HEK293 (cell line): ENCODE measurements around the gene LAP3.

Source experiments
- MEIS1 ChIP-seq: sonication (generic); formaldehyde crosslinking; IDR thresholded peaks from 2 replicates; pipeline ENCODE4 v1.8.1; 2022; ENCODE audit warnings: missing genetic modification reagents, mild to moderate bottlenecking, borderline replicate concordance
- YY1 ChIP-seq: fragments of 450-650 bp; formaldehyde crosslinking; IDR thresholded peaks from 2 replicates; pipeline ENCODE4 v1.5.1; 2018; ENCODE audit warnings: missing biosample characterization, missing genetic modification characterization
- ZNF549 ChIP-seq: fragments of 450-650 bp; IDR thresholded peaks from 2 replicates; pipeline ENCODE4 v1.5.1; 2018; ENCODE audit warnings: missing biosample characterization, missing genetic modification characterization, mild to moderate bottlenecking, inconsistent platforms, moderate library complexity
- TF ChIP-seq, protein P1 (sequence below): fragments of 450-650 bp; formaldehyde crosslinking; IDR thresholded peaks from 2 replicates; pipeline ENCODE4 v1.5.1; 2016; ENCODE audit warnings: missing biosample characterization, missing genetic modification characterization, low read depth

DNA sequence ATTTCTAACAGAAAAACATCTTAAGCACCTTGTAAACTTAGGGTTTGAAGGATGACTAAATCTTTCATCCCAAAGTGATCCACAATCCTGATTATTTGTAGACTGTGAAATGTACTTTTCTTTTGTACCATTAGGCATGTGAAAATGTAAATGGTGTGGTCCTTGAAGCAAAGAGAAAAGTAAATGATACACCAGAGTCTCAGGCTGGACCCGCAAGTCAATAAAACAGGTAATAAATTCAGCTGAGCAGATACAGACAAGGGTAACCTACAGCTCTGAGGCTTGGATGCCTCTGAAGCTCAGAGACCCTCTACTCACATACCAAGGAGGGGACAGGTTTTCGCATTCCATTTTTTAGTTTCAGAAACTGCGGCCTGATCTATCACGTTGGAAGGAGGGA is 2.8 kb upstream of the LAP3 start:
- TF ChIP-seq ZNF549 (tag by site-specific recombination), result no peak
- no peak for TF ChIP-seq YY1 (tag by site-specific recombination)
- no peak for TF ChIP-seq MEIS1 (CRISPR knock-in tag)
- TF ChIP-seq, protein P1, sequence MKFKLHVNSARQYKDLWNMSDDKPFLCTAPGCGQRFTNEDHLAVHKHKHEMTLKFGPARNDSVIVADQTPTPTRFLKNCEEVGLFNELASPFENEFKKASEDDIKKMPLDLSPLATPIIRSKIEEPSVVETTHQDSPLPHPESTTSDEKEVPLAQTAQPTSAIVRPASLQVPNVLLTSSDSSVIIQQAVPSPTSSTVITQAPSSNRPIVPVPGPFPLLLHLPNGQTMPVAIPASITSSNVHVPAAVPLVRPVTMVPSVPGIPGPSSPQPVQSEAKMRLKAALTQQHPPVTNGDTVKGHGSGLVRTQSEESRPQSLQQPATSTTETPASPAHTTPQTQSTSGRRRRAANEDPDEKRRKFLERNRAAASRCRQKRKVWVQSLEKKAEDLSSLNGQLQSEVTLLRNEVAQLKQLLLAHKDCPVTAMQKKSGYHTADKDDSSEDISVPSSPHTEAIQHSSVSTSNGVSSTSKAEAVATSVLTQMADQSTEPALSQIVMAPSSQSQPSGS (tag by site-specific recombination), result no peak
